ENCODE measurements around the gene TRIM31. TPM values are rescaled to one million over a fixed set of nuclear protein-coding genes. Genes with fewer than 3 reads are reported as not detected.

Gene TRIM31
- polyA plus RNA-seq, 4 donors = 5.2 to 41.6 (median 32.7) TPM

DNA sequence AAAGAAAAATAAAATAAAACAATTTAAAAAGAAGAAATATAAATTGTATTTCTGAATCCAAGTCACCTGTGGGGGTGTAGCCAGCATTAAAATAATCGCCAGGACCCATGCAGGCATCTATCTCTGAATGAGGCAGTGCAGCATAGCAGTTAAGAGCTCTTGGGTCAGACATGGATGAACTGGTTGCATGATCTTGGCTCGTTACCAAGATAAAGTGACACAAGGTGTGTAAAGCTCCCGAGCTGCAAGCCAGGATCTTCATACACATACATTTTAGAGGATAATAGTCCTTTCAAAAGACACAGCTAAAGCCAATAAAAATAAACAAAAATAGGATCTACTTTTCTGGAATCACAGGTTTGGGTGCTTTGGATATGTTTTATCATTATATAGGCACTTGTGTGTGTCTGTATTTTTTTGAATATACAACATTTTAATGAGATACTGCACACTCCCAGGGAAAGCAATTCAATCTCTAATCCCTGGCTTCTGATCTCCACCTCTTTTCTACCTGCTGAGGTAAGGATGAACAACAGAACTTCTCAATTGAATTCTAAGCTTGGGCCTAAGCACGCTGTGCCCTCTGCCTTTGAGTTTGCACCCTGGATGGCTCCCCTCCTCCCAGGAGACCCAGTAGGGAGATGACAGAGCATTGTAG is 39.3 kb upstream of the TRIM31 start:
- H3K9me3 ChIP-seq (ENCODE audit: control insufficient read depth in 2 of 2, insufficient read depth in 1 of 2, low read depth in 1 of 2, low read length in 1 of 2) = no peaks in the 10 kb centered on the region
- no peak overlapping the region for H3K4me3 ChIP-seq (ENCODE audit: low read depth in 1 of 3, low read length in 3 of 3)
- WGBS, 3 donors = 38 to 58% (median 46%) methylated on average over 4 of the region's 4 CpGs
- peak; percentile 52 to 68 for DNase-seq
- peaks cover 0 to 8% (median 2%) of the 10 kb centered on the region in 3 donors for H3K36me3 ChIP-seq (ENCODE audit: control insufficient read depth in 3 of 3, insufficient read depth in 2 of 3, low read depth in 1 of 3, low read length in 3 of 3)
- FAIRE-seq = no peak
- peak overlapping the region in 1 of 3 donors; percentile 14 for H3K27ac ChIP-seq (ENCODE audit: low read depth in 1 of 3, low read length in 2 of 3)
- peaks cover 11 to 54% (median 16%) of the 10 kb centered on the region in 3 donors for H3K4me1 ChIP-seq (ENCODE audit: control insufficient read depth in 3 of 3, insufficient read depth in 2 of 3, low read depth in 1 of 3, low read length in 2 of 3)
- no peaks in the 10 kb centered on the region for H3K27me3 ChIP-seq (ENCODE audit: control insufficient read depth in 3 of 3, insufficient read depth in 3 of 3, low read length in 3 of 3)

DNA sequence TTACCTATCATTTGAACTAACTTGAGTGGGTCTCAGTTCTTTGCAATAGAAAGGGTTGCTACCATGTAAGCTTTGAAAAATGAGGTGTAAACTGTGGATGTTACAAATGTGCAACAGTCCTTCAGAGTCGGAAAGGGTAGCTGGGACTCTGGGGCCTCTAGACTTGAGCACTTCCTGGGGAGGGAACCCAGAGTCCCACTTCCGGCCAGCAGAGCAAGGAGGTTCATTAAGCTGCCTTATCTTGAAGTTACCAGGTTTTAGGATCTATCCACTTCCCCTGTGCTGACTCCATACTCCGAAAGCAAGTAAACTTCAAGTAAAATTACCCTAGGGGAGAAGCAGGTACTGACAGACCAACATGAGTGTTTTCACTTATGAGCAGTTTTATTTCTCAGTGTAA is 38.7 kb upstream of the TRIM31 start:
- Histone ChIP-seq H3K27me3 (ENCODE audit: control insufficient read depth in 3 of 3, insufficient read depth in 3 of 3, low read length in 3 of 3) (no peaks in the 10 kb centered on the region), H3K4me1 (ENCODE audit: control insufficient read depth in 3 of 3, insufficient read depth in 2 of 3, low read depth in 1 of 3, low read length in 2 of 3) (peaks cover 8 to 50% (median 13%) of the 10 kb centered on the region in 3 donors), H3K27ac (ENCODE audit: low read depth in 1 of 3, low read length in 2 of 3) (peak overlapping the region in 1 of 3 donors; percentile 14), H3K4me3 (ENCODE audit: low read depth in 1 of 3, low read length in 3 of 3) (no peak overlapping the region), H3K36me3 (ENCODE audit: control insufficient read depth in 3 of 3, insufficient read depth in 2 of 3, low read depth in 1 of 3, low read length in 3 of 3) (peaks cover 0 to 12% (median 2%) of the 10 kb centered on the region in 3 donors), H3K9me3 (ENCODE audit: control insufficient read depth in 2 of 2, insufficient read depth in 1 of 2, low read depth in 1 of 2, low read length in 1 of 2) (no peaks in the 10 kb centered on the region)
- FAIRE-seq = no peak
- DNase-seq = no peak
- 45 to 59% (median 52%) methylated on average over 3 of the region's 3 CpGs for WGBS, 3 donors

DNA sequence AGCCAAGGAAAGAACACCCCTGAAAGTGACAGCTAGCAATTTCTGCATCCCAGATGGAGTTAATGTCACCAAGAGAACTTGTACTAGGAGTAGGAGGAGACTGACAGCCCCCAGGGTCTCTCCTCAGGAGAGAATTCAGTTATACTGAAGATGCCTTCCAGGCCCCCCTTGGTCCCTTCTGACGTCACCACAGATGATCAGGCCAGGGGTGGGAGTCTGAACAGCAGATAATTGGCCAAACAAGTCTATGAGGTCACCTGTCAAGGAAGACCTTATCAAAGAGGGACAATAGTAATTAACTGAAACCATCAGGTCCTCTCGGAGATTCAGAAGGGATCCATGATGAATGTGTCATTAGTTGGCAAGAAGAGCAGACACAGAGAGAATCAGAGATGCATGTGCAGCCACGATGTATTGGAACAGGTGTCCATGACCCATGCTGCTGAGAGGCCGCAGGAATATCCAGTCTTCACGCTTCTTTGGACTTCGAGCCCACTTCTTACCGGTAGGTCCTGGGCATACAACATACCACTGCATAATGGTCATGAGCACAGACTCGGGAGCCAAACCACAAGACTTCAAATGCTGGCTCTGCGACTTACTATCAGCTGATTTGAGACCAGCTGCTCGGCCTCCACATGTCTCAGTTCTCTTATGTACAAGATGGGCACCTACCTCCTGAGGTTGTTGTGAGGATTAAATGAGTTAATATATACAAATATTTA is 37.9 kb upstream of the TRIM31 start:
- no peak overlapping the region for H3K27ac ChIP-seq (ENCODE audit: low read depth in 1 of 3, low read length in 2 of 3)
- peak in 1 of 2 donors; percentile 40 for DNase-seq
- H3K4me3 ChIP-seq (ENCODE audit: low read depth in 1 of 3, low read length in 3 of 3) = no peak overlapping the region
- H3K27me3 ChIP-seq (ENCODE audit: control insufficient read depth in 3 of 3, insufficient read depth in 3 of 3, low read length in 3 of 3) = no peaks in the 10 kb centered on the region
- no peaks in the 10 kb centered on the region for H3K9me3 ChIP-seq (ENCODE audit: control insufficient read depth in 2 of 2, insufficient read depth in 1 of 2, low read depth in 1 of 2, low read length in 1 of 2)
- peaks cover 0 to 15% (median 2%) of the 10 kb centered on the region in 3 donors for H3K36me3 ChIP-seq (ENCODE audit: control insufficient read depth in 3 of 3, insufficient read depth in 2 of 3, low read depth in 1 of 3, low read length in 3 of 3)
- no peak for FAIRE-seq
- peaks cover 7 to 45% (median 12%) of the 10 kb centered on the region in 3 donors for H3K4me1 ChIP-seq (ENCODE audit: control insufficient read depth in 3 of 3, insufficient read depth in 2 of 3, low read depth in 1 of 3, low read length in 2 of 3)
- 78 to 83% (median 79%) methylated on average over 10 of the region's 10 CpGs for WGBS, 3 donors

DNA sequence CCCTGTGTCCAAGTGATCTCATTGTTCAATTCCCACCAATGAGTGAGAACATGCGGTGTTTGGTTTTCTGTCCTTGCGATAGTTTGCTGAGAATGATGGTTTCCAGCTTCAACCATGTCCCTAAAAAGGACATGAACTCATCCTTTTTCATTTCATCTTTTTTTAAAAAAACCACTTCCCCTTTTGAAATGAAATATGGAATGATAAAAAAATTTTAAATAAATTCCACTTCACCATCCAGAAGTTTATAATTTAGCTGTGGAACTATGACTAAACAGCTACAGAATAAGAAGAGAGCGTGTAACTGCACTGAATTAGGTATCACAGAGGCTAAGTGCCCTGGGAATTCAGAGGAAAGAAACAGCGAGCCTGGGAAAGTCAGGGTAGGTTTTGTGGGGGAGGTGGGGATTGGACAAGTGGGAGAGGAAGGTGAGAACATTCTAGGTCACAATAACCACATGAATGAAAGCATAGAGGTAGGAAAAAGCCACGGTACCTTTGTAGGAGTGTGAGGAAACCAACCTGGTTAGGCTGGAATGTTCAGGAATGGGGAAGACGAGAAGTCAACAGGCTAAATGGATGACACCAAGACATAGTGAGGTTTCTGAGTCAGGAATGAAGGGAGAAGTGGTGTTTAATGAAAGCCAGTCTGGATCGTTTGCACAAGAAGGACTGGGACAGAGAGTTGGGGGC is 37.1 kb upstream of the TRIM31 start:
- Histone ChIP-seq H3K4me1 (ENCODE audit: control insufficient read depth in 3 of 3, insufficient read depth in 2 of 3, low read depth in 1 of 3, low read length in 2 of 3) (peaks cover 10 to 44% (median 11%) of the 10 kb centered on the region in 3 donors), H3K27me3 (ENCODE audit: control insufficient read depth in 3 of 3, insufficient read depth in 3 of 3, low read length in 3 of 3) (no peaks in the 10 kb centered on the region), H3K9me3 (ENCODE audit: control insufficient read depth in 2 of 2, insufficient read depth in 1 of 2, low read depth in 1 of 2, low read length in 1 of 2) (no peaks in the 10 kb centered on the region), H3K4me3 (ENCODE audit: low read depth in 1 of 3, low read length in 3 of 3) (no peak overlapping the region), H3K36me3 (ENCODE audit: control insufficient read depth in 3 of 3, insufficient read depth in 2 of 3, low read depth in 1 of 3, low read length in 3 of 3) (peaks cover 0 to 17% (median 2%) of the 10 kb centered on the region in 3 donors), H3K27ac (ENCODE audit: low read depth in 1 of 3, low read length in 2 of 3) (no peak overlapping the region)
- WGBS, 3 donors = 72 to 89% (median 78%) methylated on average over 7 of the region's 7 CpGs
- no peak for FAIRE-seq
- DNase-seq = no peak

DNA sequence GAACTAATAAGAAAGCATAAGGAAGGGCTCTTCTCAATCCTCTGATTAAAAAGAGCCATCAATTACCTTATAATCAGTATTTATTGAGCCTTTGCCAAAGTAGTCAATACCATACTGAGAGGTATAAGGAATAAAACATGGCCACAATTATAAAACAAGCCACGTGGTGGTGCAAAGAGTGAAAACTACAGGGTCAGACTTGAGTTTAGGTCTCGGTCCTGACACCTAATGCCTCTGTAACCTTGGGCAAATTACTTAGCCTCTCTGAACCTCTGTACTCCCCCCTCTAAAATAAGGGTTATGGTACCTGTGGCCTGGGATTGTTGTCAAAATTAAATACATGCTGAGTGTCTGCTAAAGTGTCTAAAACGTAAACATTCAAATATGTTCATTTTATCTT is 36.3 kb upstream of the TRIM31 start:
- H3K4me3 ChIP-seq (ENCODE audit: low read depth in 1 of 3, low read length in 3 of 3) = no peak overlapping the region
- peaks cover 10 to 45% (median 10%) of the 10 kb centered on the region in 3 donors for H3K4me1 ChIP-seq (ENCODE audit: control insufficient read depth in 3 of 3, insufficient read depth in 2 of 3, low read depth in 1 of 3, low read length in 2 of 3)
- H3K36me3 ChIP-seq (ENCODE audit: control insufficient read depth in 3 of 3, insufficient read depth in 2 of 3, low read depth in 1 of 3, low read length in 3 of 3) = peaks cover 0 to 17% (median 2%) of the 10 kb centered on the region in 3 donors
- 47 to 61% (median 49%) methylated on average over 3 of the region's 3 CpGs for WGBS, 3 donors
- DNase-seq = no peak
- H3K9me3 ChIP-seq (ENCODE audit: control insufficient read depth in 2 of 2, insufficient read depth in 1 of 2, low read depth in 1 of 2, low read length in 1 of 2) = no peaks in the 10 kb centered on the region
- H3K27me3 ChIP-seq (ENCODE audit: control insufficient read depth in 3 of 3, insufficient read depth in 3 of 3, low read length in 3 of 3) = peaks cover 0 to under 1% (median 0%) of the 10 kb centered on the region in 3 donors
- no peak overlapping the region for H3K27ac ChIP-seq (ENCODE audit: low read depth in 1 of 3, low read length in 2 of 3)
- no peak for FAIRE-seq

DNA sequence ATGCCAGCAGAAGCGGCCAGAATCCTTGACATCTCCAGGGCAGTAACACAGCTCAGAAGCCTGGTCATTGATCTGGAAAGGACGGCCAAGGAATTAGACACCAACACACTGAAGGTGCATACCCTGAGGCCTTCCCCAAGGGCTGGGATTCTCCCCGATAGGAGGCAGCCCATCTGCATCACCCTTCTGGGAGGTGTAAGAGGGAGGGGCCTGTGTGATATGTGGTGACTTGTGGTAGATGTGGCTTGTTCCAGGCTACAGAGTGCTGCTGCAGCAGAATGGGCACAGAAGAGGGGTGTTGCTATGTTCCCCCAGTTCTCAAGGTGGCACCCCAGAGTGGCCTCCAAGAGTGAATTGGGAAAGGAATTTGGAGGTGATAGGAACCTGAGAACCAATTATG is 34.2 kb upstream of the TRIM31 start:
- H3K36me3 ChIP-seq (ENCODE audit: control insufficient read depth in 3 of 3, insufficient read depth in 2 of 3, low read depth in 1 of 3, low read length in 3 of 3) = peaks cover 0 to 12% (median 2%) of the 10 kb centered on the region in 3 donors
- no peak overlapping the region for H3K27ac ChIP-seq (ENCODE audit: low read depth in 1 of 3, low read length in 2 of 3)
- 67 to 82% (median 77%) methylated on average over 3 of the region's 3 CpGs for WGBS, 3 donors
- H3K4me1 ChIP-seq (ENCODE audit: control insufficient read depth in 3 of 3, insufficient read depth in 2 of 3, low read depth in 1 of 3, low read length in 2 of 3) = peaks cover 1 to 28% (median 7%) of the 10 kb centered on the region in 3 donors
- H3K27me3 ChIP-seq (ENCODE audit: control insufficient read depth in 3 of 3, insufficient read depth in 3 of 3, low read length in 3 of 3) = peaks cover 0 to 4% (median 0%) of the 10 kb centered on the region in 3 donors
- no peaks in the 10 kb centered on the region for H3K9me3 ChIP-seq (ENCODE audit: control insufficient read depth in 2 of 2, insufficient read depth in 1 of 2, low read depth in 1 of 2, low read length in 1 of 2)
- no peak overlapping the region for H3K4me3 ChIP-seq (ENCODE audit: low read depth in 1 of 3, low read length in 3 of 3)
- no peak for FAIRE-seq
- no peak for DNase-seq

DNA sequence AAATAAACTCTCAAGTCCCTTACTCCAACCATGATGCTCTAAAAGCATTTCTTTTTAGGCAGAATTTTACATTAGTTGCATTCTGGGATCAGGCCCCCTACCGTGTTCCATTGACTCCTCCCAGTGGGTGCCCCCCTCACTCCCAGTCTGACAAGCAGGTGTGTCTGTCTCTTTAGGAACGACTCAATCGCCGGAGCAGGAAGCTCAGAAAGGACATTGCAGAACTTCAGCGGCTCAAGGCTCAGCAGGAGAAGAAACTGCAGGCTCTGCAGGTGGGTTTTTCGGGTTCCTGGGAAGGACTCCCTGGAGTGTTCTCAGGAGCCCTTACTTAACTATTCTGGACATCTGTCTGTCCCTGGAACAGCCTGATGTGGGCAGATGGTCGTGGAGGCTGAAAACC is 32.9 kb upstream of the TRIM31 start:
- H3K27ac ChIP-seq (ENCODE audit: low read depth in 1 of 3, low read length in 2 of 3) = no peak overlapping the region
- H3K36me3 ChIP-seq (ENCODE audit: control insufficient read depth in 3 of 3, insufficient read depth in 2 of 3, low read depth in 1 of 3, low read length in 3 of 3) = peaks cover 0 to 12% (median 2%) of the 10 kb centered on the region in 3 donors
- H3K27me3 ChIP-seq (ENCODE audit: control insufficient read depth in 3 of 3, insufficient read depth in 3 of 3, low read length in 3 of 3) = peaks cover 0 to 8% (median 0%) of the 10 kb centered on the region in 3 donors
- no peak for DNase-seq
- H3K9me3 ChIP-seq (ENCODE audit: control insufficient read depth in 2 of 2, insufficient read depth in 1 of 2, low read depth in 1 of 2, low read length in 1 of 2) = no peaks in the 10 kb centered on the region
- no peak for FAIRE-seq
- H3K4me3 ChIP-seq (ENCODE audit: low read depth in 1 of 3, low read length in 3 of 3) = no peak overlapping the region
- WGBS, 3 donors = 66 to 80% (median 73%) methylated on average over 7 of the region's 7 CpGs
- H3K4me1 ChIP-seq (ENCODE audit: control insufficient read depth in 3 of 3, insufficient read depth in 2 of 3, low read depth in 1 of 3, low read length in 2 of 3) = peaks cover 1 to 17% (median 4%) of the 10 kb centered on the region in 3 donors

DNA sequence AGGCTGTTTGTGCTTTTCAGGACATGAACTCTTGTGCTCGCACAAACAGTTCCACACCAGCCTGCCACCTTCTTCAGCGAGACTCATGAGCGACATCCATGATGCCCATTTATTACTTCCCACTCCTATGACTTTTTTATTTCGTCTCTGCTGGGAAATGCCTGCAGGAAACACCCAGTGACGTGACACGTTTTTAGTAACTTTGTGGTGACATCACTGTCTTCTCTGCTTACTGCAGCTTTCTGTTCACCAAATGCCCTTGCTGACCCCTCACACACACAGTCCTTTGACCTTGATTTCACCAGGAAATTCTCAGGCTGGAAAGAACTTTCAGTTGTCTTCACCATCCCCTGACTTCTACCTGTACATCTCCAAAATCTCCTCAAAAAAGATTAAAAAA is 31.9 kb upstream of the TRIM31 start:
- peaks cover 1 to 17% (median 4%) of the 10 kb centered on the region in 3 donors for H3K4me1 ChIP-seq (ENCODE audit: control insufficient read depth in 3 of 3, insufficient read depth in 2 of 3, low read depth in 1 of 3, low read length in 2 of 3)
- no peaks in the 10 kb centered on the region for H3K9me3 ChIP-seq (ENCODE audit: control insufficient read depth in 2 of 2, insufficient read depth in 1 of 2, low read depth in 1 of 2, low read length in 1 of 2)
- FAIRE-seq (no peak), DNase-seq (peak in 1 of 2 donors; percentile 48)
- peak overlapping the region in 1 of 3 donors; percentile 81 for H3K27ac ChIP-seq (ENCODE audit: low read depth in 1 of 3, low read length in 2 of 3)
- WGBS, 3 donors = 49 to 64% (median 63%) methylated on average over 6 of the region's 6 CpGs
- no peak overlapping the region for H3K4me3 ChIP-seq (ENCODE audit: low read depth in 1 of 3, low read length in 3 of 3)
- H3K36me3 ChIP-seq (ENCODE audit: control insufficient read depth in 3 of 3, insufficient read depth in 2 of 3, low read depth in 1 of 3, low read length in 3 of 3) = peaks cover 0 to 12% (median 2%) of the 10 kb centered on the region in 3 donors
- peaks cover 0 to 8% (median 0%) of the 10 kb centered on the region in 3 donors for H3K27me3 ChIP-seq (ENCODE audit: control insufficient read depth in 3 of 3, insufficient read depth in 3 of 3, low read length in 3 of 3)

All from small intestine (tissue), 7 donors.